ENCODE data around the gene SURF1.

- TF ChIP-seq POLR2AphosphoS5 (IDR thresholded peaks at IDR 0.05; ENCODE audit: low read length) (peak; percentile 42; the same call in 1 of the 2 replicates), SPI1 (IDR thresholded peaks at IDR 0.05; ENCODE audit: borderline replicate concordance, insufficient read depth, low read depth, low read length) (no peak), FOXK2 (IDR thresholded peaks at IDR 0.05) (no peak), YY1 (IDR thresholded peaks at IDR 0.05; ENCODE audit: low read depth, low read length) (no peak), CTCF (IDR thresholded peaks at IDR 0.05 in 2 of 3, conservative IDR thresholded peaks at IDR 0.05 in 1 of 3; ENCODE audit: control insufficient read depth in 2 of 3, extremely low read depth in 1 of 3, insufficient read depth in 1 of 3, low read depth in 3 of 3, low read length in 3 of 3) (no peak), RFX5 (IDR thresholded peaks at IDR 0.05; ENCODE audit: low read depth, low read length) (no peak), FOXM1 (IDR thresholded peaks at IDR 0.05; ENCODE audit: low read depth, low read length) (no peak), USF2 (IDR thresholded peaks at IDR 0.05; ENCODE audit: borderline replicate concordance, low read depth, low read length) (no peak), E2F4 (IDR thresholded peaks at IDR 0.05; ENCODE audit: low read depth, low read length) (no peak), MAX (IDR thresholded peaks at IDR 0.05; ENCODE audit: low read depth, low read length) (no peak), MLLT1 (IDR thresholded peaks at IDR 0.05) (no peak), BCL11A (IDR thresholded peaks at IDR 0.05; ENCODE audit: low read depth, low read length) (no peak), USF1 (IDR thresholded peaks at IDR 0.05; ENCODE audit: borderline replicate concordance, extremely low read length, insufficient read depth, low read depth, low read length) (no peak)
These were observed 28.3 kb downstream of the SURF1 start for GRCh38 chr9:133327834-133328484.
